Neuron (in vitro differentiated cells): ENCODE data around the gene ZNF611.
"Not testable (repeated sequence)": the region's sequence is repeated elsewhere in the genome, so short reads cannot be mapped to it uniquely, and the experiment has no call there.

ENCODE experiments used
- H2AFZ ChIP-seq: one replicate; pipeline ENCODE4 v1.6.1; 2013; ENCODE audit warnings: low read depth, mild to moderate bottlenecking, inconsistent platforms, low read length, moderate library complexity
- H3K27me3 ChIP-seq: one replicate; pipeline ENCODE4 v1.6.1; 2013; ENCODE audit warnings: low read length; ENCODE audit not compliant: insufficient read depth
- H3K36me3 ChIP-seq: one replicate; pipeline ENCODE4 v1.6.1; 2013; ENCODE audit warnings: low read length; ENCODE audit not compliant: insufficient read depth
- H3K4me1 ChIP-seq: one replicate; pipeline ENCODE4 v1.6.1; 2013; ENCODE audit warnings: low read length; ENCODE audit not compliant: insufficient read depth
- H3K4me3 ChIP-seq: 2 replicates; pipeline ENCODE4 v1.5.1; 2013; ENCODE audit warnings: mild to moderate bottlenecking, low read length, moderate library complexity
- H3K9me3 ChIP-seq: one replicate; pipeline ENCODE4 v1.6.1; 2013; ENCODE audit warnings: low read length

The ZNF611 gene

GRCh38 chr19:52734331-52734892 lies 432 bp downstream of the ZNF611 start:
- H3K27me3 ChIP-seq = no peaks in the 10 kb centered on the region
- peak overlapping the region; percentile 95 for H3K4me3 ChIP-seq
- no peaks in the 10 kb centered on the region for H3K36me3 ChIP-seq
- peak overlapping the region; percentile 94 for H2AFZ ChIP-seq
- H3K9me3 ChIP-seq = peaks cover 13% of the 10 kb centered on the region
- no peaks in the 10 kb centered on the region for H3K4me1 ChIP-seq

DNA sequence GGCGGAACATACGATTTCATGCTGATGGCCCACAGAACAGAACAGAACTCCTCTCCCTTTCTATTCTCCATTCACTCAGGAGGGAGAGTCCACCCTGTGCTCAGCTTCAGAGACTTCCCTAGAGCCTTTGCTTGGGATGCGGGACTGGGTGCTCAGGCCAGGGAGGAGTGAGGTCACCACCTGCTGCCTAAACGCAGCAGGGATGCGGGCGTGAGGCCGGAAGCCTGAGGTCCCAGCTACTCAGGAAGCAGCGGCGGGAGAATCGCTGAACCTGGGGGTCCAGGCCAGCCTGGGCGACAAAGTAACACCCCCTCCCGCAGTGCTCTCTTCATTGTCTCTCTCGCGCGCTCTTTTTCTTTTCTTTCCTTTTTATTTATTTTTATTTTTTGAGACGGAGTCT lies 8.8 kb downstream of the ZNF611 start:
- Histone ChIP-seq H3K9me3 (peaks cover 23% of the 10 kb centered on the region), H3K36me3 (peaks cover 37% of the 10 kb centered on the region)
- H3K4me1 ChIP-seq, H3K4me3 ChIP-seq, H3K27me3 ChIP-seq, H2AFZ ChIP-seq: not testable (repeated sequence)

- H3K36me3 ChIP-seq = peaks cover 42% of the 10 kb centered on the region
- peaks cover 24% of the 10 kb centered on the region for H3K9me3 ChIP-seq
Observed at GRCh38 chr19:52725528-52725961, 9.3 kb downstream of the ZNF611 start.

GRCh38 chr19:52724701-52725514 lies 9.9 kb downstream of the ZNF611 start:
- Histone ChIP-seq H3K4me1 (no peaks in the 10 kb centered on the region), H3K36me3 (peaks cover 43% of the 10 kb centered on the region), H3K27me3 (no peaks in the 10 kb centered on the region), H2AFZ (no peak overlapping the region), H3K4me3 (no peak overlapping the region), H3K9me3 (peaks cover 25% of the 10 kb centered on the region)

More at GRCh38 chr19:52725528-52725961, 9.3 kb downstream of the ZNF611 start:
- no peak overlapping the region for H2AFZ ChIP-seq
- no peaks in the 10 kb centered on the region for H3K27me3 ChIP-seq
- no peak overlapping the region for H3K4me3 ChIP-seq
- H3K4me1 ChIP-seq = no peaks in the 10 kb centered on the region

DNA sequence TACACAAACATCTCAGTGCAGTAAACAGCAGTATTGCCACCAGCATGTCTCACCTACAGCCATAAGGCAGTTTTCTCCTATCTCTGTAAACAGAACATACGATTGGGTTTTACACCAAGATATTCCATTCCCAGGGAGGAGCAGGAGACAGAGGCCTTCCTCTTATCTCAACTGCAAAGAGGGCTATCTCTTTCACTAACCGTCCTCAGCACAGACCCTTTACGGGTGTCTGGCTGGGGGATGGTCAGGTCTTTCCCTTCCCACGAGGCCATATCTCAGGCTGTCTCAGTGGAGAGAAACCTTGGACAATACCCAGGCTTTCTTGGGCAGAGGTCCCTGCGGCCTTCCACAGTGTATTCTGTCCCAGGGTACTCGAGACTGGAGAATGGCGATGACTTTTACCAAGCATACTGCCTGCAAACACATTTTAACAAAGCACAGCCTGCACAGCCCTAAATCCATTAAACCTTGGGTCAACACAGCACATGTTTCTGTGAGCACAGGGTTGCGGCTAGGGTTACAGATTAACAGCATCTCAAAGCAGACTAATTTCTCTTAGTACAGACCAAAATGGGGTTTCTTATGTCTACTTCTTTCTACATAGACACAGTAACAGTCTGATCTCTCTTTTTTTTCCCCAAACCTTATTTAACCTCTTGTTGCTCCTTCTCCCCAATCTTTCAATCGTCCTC lies 10.8 kb downstream of the ZNF611 start:
- H2AFZ ChIP-seq, H3K27me3 ChIP-seq, H3K4me3 ChIP-seq, H3K4me1 ChIP-seq: not testable (repeated sequence)
- Histone ChIP-seq H3K36me3 (peaks cover 46% of the 10 kb centered on the region), H3K9me3 (peaks cover 23% of the 10 kb centered on the region)

- H3K27me3 ChIP-seq = no peaks in the 10 kb centered on the region
- peaks cover 23% of the 10 kb centered on the region for H3K9me3 ChIP-seq
Observed at GRCh38 chr19:52722062-52723003, 12.5 kb downstream of the ZNF611 start.

DNA sequence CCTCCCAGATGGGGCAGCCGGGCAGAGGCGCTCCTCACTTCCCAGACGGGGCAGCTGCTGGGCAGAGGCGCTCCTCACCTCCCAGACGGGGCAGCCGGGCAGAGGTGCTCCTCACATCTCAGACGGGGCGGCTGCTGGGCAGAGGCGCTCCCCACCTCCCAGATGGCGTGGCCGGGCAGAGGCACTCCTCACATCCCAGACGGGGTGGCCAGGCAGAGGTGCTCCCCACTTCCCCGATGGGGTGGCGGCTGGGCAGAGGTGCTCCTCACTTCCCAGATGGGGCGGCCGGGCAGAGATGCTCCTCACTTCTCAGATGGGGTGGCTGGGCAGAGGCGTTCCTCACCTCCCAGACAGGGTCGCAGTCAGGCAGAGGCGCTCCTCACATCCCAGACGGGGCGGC lies 14.3 kb downstream of the ZNF611 start:
- H3K4me1 ChIP-seq, H2AFZ ChIP-seq, H3K4me3 ChIP-seq, H3K27me3 ChIP-seq: not testable (repeated sequence)
- Histone ChIP-seq H3K9me3 (peaks cover 20% of the 10 kb centered on the region), H3K36me3 (peaks cover 32% of the 10 kb centered on the region)

More at GRCh38 chr19:52722062-52723003, 12.5 kb downstream of the ZNF611 start:
- no peak overlapping the region for H2AFZ ChIP-seq
- no peak overlapping the region for H3K4me3 ChIP-seq
- H3K36me3 ChIP-seq = peaks cover 36% of the 10 kb centered on the region
- no peaks in the 10 kb centered on the region for H3K4me1 ChIP-seq

- H2AFZ ChIP-seq = no peak overlapping the region
- H3K4me1 ChIP-seq = no peaks in the 10 kb centered on the region
- H3K9me3 ChIP-seq = peaks cover 25% of the 10 kb centered on the region
- no peak overlapping the region for H3K4me3 ChIP-seq
- H3K36me3 ChIP-seq = peaks cover 51% of the 10 kb centered on the region
- H3K27me3 ChIP-seq = no peaks in the 10 kb centered on the region
Observed at GRCh38 chr19:52716522-52716921, 18.3 kb downstream of the ZNF611 start.

DNA sequence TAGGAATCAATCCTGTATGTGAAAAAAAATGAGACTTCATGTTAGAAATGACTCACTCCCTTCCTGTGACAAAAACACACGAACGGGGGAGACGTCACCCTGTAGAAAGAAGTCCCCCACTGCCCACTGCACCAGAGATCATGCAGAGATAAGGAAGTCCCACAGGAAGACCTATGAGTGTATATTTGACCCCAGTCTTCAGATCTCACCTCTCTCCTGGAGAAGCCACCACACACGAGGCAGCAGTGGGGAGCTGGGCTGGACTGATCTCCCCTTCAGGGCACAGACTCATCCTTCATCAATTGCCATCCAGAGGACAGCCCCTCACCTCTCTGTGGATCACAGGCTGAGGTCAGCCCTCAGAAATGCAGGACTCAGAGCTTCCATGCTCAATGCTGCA lies 18.9 kb downstream of the ZNF611 start:
- H3K4me3 ChIP-seq = not testable (repeated sequence)
- H3K36me3 ChIP-seq = peaks cover 50% of the 10 kb centered on the region

DNA sequence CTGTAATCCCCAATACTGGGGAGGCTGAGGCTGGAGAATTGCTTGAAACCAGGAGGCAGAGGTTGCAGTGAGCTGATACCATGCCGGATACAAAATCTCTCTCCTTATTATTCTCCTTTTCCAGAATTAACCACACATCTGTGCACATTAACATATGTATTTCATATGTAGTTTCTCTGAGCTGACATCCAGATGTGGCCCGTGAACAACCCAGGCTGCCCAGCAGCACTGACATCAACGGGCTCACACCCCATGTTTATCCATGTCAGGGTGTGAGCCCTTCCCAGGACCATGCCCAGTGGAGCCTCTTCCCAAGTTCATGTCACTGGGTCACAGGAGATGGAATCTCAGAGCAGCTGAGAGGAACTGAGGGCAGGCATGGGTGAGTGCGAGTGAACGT lies 19.5 kb downstream of the ZNF611 start:
- H3K36me3 ChIP-seq = peaks cover 51% of the 10 kb centered on the region
- H3K27me3 ChIP-seq, H2AFZ ChIP-seq, H3K4me3 ChIP-seq, H3K4me1 ChIP-seq: not testable (repeated sequence)
- peaks cover 19% of the 10 kb centered on the region for H3K9me3 ChIP-seq

More for the DNA sequence above, 18.9 kb downstream of the ZNF611 start:
- peaks cover 22% of the 10 kb centered on the region for H3K9me3 ChIP-seq
- H3K27me3 ChIP-seq, H2AFZ ChIP-seq, H3K4me1 ChIP-seq: not testable (repeated sequence)

- Histone ChIP-seq H3K36me3 (peaks cover 55% of the 10 kb centered on the region), H3K9me3 (peaks cover 17% of the 10 kb centered on the region)
- H3K4me1 ChIP-seq, H3K4me3 ChIP-seq, H2AFZ ChIP-seq, H3K27me3 ChIP-seq: not testable (repeated sequence)
Observed at GRCh38 chr19:52713051-52713450, 21.8 kb downstream of the ZNF611 start.

DNA sequence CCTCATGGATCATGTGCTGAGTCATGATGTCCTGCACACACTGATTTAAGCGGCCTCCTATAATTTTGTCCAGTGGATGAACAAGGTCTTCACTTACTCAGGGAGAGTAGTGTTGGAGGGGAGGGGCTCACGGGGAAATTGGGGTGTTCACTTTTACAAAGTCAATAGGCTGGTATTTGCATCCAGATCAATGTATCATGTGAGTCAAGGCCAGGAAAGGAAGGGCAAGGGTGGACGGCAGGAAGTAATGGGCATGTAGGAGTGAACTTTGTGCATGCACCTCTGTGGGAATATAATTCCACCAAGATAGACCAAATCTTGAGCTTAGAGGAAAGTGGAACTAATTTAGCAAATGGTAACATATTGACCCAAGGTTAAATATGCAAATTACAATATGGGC lies 23.2 kb downstream of the ZNF611 start:
- not testable (repeated sequence) for H3K27me3 ChIP-seq, H3K4me1 ChIP-seq, H2AFZ ChIP-seq, H3K4me3 ChIP-seq
- Histone ChIP-seq H3K9me3 (peaks cover 20% of the 10 kb centered on the region), H3K36me3 (peaks cover 57% of the 10 kb centered on the region)
